NCI-H774 (cell line): ENCODE measurements around the gene RASL10A.
"Not testable (repeated sequence)": the region's sequence is repeated elsewhere in the genome, so short reads cannot be mapped to it uniquely, and the experiment has no call there.

Experiments used
- DNase-seq: peaks from one replicate; lab custom pipeline; 2025; lab: John Stamatoyannopoulos, UW

The RASL10A gene, protein sequence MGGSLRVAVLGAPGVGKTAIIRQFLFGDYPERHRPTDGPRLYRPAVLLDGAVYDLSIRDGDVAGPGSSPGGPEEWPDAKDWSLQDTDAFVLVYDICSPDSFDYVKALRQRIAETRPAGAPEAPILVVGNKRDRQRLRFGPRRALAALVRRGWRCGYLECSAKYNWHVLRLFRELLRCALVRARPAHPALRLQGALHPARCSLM

DNA sequence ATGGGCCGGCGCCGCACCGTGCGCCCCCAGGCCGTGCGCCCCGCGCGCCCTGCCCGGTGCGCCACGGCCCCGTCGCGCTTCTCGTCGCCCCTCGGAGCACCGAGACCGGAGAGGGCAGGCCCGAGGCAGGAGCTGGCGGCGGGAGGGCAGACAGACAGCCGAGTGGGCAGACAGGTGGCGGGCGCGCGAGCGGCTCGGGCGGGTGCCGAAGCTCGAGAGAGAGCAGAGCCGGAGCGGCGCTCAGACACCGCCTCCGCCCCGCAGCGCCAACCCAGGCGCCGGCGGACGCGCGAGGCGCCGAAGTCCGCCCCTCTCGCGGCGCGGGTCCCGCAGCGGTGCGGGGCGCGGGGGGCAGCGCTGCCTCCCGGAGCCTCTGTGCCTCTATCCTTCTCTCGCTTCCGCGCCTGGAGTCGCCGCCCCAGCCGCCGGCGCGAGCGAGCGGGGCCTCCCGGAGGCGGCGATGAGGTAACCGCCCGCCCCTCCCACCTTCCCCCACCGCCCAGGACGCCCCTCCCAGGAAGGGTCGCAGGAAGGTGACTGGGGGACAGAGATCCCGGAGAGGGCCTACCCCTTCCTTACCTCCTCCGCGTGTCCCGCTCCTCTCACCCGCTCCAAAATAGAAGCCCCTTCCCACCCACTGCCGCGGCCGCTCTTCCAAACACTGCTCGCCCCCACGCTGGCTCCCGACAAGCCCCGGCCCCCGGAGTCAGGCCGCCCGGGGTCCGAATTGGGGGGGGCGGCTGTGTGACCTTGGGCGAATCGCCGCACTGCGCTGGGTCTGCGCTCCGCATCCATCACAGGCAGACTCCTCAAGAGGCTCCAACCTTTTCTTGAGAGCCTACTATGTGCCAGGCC, at the start of gene RASL10A:
Gene RASL10A, minus strand, starts transcription at position 412 of the 855 bp plus-strand sequence. CDS start 451 bp downstream, outside the sequence.
- no peak for DNase-seq

DNA sequence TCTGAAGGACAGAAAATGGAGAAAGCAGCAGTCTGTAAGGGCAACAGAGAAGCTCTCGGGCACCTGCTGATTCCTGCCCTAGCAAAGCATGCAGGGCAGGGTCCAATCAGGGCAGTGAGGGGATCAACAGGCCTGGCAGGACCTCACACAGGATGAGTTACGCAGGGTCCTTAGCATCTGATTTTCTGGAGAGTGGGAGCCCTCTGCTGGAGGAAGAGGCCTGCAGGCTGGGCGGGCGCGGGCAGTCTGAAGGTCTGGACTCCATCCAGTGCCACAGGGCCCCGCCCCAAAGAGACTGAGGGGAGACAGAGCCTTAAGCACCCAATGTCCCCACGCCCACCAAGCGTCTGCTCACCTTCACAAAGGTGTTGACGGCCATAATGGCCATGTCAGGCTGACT, 44.0 kb upstream of the RASL10A start:
- no peak for DNase-seq

- not testable (repeated sequence) for DNase-seq
Measured at GRCh38 chr22:29357193-29357890, 41.8 kb upstream of the RASL10A start.

DNA sequence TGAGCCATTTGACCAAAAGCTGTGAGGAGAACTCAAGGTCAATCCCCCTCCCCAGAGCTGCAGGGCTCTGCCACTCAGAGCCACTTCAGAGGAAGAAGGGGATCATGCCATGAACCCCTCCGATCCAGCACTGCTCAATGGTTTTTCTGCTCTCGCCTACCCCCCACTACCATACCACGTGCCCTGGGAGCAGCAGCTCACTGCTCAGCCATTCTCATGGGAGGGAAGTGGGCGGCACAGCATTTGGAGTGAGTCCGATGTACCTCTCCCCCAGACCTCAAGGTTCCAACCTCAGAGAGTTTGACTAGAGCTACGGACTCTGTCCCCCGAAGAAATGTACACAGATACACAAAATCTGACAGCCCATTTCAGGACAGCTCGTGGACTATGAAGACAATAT, 38.4 kb upstream of the RASL10A start:
- DNase-seq: no peak

- no peak for DNase-seq
Measured at GRCh38 chr22:29353286-29353685, 37.8 kb upstream of the RASL10A start.

- no peak for DNase-seq
Measured at GRCh38 chr22:29352778-29353177, 37.3 kb upstream of the RASL10A start.

DNA sequence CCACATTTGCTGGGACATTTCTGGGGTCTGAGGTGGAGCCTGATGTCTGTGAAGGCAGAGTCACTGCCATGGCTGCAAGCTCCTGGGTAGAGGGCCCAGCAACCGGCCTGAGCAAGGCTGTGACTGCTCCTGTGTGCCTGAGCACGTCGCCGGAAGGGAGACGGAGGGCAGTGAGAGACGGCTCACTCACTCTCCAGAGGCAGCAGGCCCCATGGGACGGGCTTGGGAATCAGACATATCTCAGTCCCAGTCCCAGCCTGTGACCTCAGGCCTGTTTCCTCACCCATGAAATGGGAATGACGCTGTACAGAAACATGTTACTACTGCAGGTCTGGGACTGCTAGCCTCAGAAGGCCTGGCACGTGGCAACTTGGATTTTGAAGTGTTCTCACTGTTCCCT, 36.4 kb upstream of the RASL10A start:
- no peak for DNase-seq

- DNase-seq: no peak
Measured at GRCh38 chr22:29351042-29351441, 35.5 kb upstream of the RASL10A start.

DNA sequence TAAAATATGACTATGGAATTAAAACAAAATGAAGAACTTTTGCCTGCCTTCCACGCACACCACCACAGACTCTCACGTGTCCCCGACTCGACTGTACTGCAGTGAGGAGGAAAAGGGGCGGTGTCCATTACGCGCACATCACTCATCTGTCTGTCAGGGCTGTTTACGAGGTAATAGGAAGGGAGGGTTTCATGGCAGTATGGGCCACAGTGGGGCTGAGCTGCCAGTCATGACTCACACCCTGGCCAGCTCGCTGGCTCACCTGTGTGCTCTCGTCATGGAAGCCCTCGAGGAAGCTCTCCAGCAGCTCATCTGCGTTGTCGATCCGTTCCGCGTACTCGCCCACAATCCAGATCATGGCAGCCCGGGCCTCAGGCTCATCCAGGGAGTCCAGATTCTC, 33.5 kb upstream of the RASL10A start:
- no peak for DNase-seq

GRCh38 chr22:29348041-29348440, 32.5 kb upstream of the RASL10A start:
- DNase-seq: no peak

DNA sequence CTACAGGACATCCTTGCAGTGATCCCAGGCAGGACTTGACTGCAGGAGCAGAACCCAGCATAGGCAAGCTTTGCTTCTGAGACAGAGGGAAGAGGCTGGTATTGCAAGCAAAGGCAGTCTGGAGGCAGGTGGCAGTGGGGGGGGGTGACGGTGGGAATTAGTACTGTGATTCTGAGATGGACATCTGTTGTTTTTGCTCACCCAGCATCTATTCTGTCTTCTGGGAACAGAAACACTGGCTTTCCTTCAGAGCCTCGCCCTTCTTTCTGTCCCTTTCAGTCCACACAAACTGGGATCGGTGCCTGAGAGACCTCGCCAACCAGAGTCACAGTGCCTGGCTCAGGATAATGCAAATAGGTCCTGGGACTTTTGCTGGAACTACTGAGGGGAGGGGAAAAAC, 31.2 kb upstream of the RASL10A start:
- DNase-seq: no peak

- no peak for DNase-seq
Measured at GRCh38 chr22:29345932-29346331, 30.4 kb upstream of the RASL10A start.

- DNase-seq: not testable (repeated sequence)
Measured at GRCh38 chr22:29344889-29345288, 29.4 kb upstream of the RASL10A start.

GRCh38 chr22:29344137-29344536, 28.6 kb upstream of the RASL10A start:
- peak; percentile 45 for DNase-seq

GRCh38 chr22:29343313-29343805, 27.9 kb upstream of the RASL10A start:
- DNase-seq: no peak

GRCh38 chr22:29342577-29343312, 27.2 kb upstream of the RASL10A start:
- no peak for DNase-seq

DNA sequence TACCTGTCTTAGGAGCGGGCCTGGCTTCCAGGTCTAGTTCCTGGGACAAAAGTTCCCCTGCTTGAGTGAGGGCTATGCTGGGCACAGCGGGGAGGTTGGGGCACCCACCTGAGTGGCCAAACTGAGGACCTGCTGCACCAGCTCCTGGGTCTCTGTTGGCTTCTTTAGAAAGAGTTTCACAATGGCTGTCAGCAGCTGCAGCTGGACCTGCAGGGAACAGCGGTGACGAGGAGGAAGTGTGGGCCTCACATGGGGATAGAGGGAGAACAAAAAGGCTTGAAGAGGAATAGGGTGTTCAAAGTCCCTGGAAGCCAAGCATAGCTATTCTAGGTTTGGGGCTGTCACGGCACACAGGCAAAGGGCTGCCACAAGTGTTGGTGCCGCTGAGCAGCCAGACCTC, 26.7 kb upstream of the RASL10A start:
- no peak for DNase-seq

GRCh38 chr22:29341849-29342127, 26.3 kb upstream of the RASL10A start:
- no peak for DNase-seq

DNA sequence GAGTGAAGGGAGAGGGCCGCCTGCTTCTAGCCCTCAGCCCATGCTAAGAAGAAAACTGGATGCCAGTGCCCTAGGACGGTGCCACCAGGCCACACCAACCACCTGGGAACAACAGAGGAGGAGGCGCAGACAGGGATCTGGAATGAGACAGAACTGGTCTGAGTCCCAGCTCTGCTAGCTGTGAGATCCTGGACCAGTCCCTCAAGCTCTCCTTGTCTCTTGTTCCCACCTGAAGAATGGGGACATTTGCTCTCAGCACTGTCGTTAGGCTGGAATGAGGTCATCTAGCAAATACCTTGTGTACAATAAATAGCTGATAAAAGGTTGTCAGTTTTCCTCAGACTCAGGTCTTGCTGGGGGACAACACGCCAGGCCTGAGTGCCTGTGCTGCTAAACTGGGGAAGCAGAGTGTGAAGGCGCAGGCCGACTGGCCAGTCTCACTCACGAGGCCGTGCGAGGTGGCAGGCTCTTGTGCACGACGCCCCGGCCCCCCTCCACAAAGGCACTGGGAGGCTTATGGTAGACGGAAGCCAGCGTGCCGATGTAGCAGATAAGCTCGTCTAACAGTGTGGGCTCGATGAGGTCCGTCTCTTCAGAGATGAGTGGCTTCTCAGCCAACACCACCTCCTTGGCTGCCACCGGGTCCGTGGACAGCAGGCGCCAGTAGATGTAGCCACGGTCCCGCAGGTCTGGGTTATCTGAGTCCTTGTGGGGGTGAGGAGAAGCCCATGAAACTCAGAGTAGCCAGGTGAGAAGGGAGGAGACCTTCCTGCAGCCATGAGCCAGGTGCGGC, 25.8 kb upstream of the RASL10A start:
- no peak for DNase-seq

DNA sequence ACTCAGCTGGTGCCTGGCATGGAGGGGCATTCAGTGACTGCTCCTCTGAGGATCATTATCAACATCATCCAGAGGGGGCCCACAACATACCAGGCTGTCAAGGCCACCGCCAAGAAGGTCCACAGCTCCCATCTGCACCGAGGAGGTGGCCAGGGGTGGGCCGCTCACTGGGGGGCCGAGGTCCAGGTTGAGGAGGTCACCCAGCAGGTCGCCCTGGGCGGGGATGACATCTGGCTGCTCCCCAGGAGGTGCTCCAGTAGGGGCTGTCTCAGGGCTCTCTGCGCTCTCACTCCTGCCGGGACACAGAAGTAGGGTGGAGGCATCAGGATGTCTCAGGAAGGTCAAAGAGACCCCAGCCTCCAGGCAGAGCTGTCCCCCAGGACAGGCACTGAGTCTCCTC, 25.1 kb upstream of the RASL10A start:
- DNase-seq: no peak
